ENCODE data around the gene LCP1.
"Not testable (repeated sequence)": the region's sequence is repeated elsewhere in the genome, so short reads cannot be mapped to it uniquely, and the experiment has no call there.

Gene LCP1

GRCh38 chr13:46162741-46163140, 19.2 kb downstream of the LCP1 start:
- DNase-seq (ENCODE audit: low read depth in 2 of 3, low spot score in 1 of 3), result not testable (repeated sequence)

- peak in 1 of 3 donors; percentile 68 for DNase-seq (ENCODE audit: low read depth in 2 of 3, low spot score in 1 of 3)
These were observed 21.4 kb downstream of the LCP1 start for GRCh38 chr13:46160471-46161066.

GRCh38 chr13:46160065-46160464, 21.9 kb downstream of the LCP1 start:
- DNase-seq (ENCODE audit: low read depth in 2 of 3, low spot score in 1 of 3), result no peak

- DNase-seq (ENCODE audit: low read depth in 2 of 3, low spot score in 1 of 3), result no peak
These were observed 23.0 kb downstream of the LCP1 start for GRCh38 chr13:46158983-46159382.

- DNase-seq (ENCODE audit: low read depth in 2 of 3, low spot score in 1 of 3), result no peak
These were observed 23.8 kb downstream of the LCP1 start for GRCh38 chr13:46158222-46158621.

GRCh38 chr13:46154136-46154801, 27.7 kb downstream of the LCP1 start:
- no peak for DNase-seq (ENCODE audit: low read depth in 2 of 3, low spot score in 1 of 3)

GRCh38 chr13:46152627-46153328, 29.2 kb downstream of the LCP1 start:
- DNase-seq (ENCODE audit: low read depth in 2 of 3, low spot score in 1 of 3), result no peak

GRCh38 chr13:46150134-46150693, 31.8 kb downstream of the LCP1 start:
- DNase-seq (ENCODE audit: low read depth in 2 of 3, low spot score in 1 of 3), result no peak

- no peak for DNase-seq (ENCODE audit: low read depth in 2 of 3, low spot score in 1 of 3)
These were observed 32.5 kb downstream of the LCP1 start for GRCh38 chr13:46149272-46150133.

- no peak for DNase-seq (ENCODE audit: low read depth in 2 of 3, low spot score in 1 of 3)
These were observed 35.1 kb downstream of the LCP1 start for GRCh38 chr13:46146898-46147297.

- DNase-seq (ENCODE audit: low read depth in 2 of 3, low spot score in 1 of 3), result no peak
These were observed 36.0 kb downstream of the LCP1 start for GRCh38 chr13:46145950-46146349.

GRCh38 chr13:46145135-46145534, 36.8 kb downstream of the LCP1 start:
- no peak for DNase-seq (ENCODE audit: low read depth in 2 of 3, low spot score in 1 of 3)

- no peak for DNase-seq (ENCODE audit: low read depth in 2 of 3, low spot score in 1 of 3)
These were observed 38.7 kb downstream of the LCP1 start for GRCh38 chr13:46143184-46143701.

- DNase-seq (ENCODE audit: low read depth in 2 of 3, low spot score in 1 of 3), result no peak
These were observed 39.2 kb downstream of the LCP1 start for GRCh38 chr13:46142776-46143175.

GRCh38 chr13:46140044-46140443, 41.9 kb downstream of the LCP1 start:
- DNase-seq (ENCODE audit: low read depth in 2 of 3, low spot score in 1 of 3), result no peak

GRCh38 chr13:46137627-46138317, 44.2 kb downstream of the LCP1 start:
- DNase-seq (ENCODE audit: low read depth in 2 of 3, low spot score in 1 of 3), result no peak

GRCh38 chr13:46136688-46137087, 45.3 kb downstream of the LCP1 start:
- no peak for DNase-seq (ENCODE audit: low read depth in 2 of 3, low spot score in 1 of 3)

- no peak for DNase-seq (ENCODE audit: low read depth in 2 of 3, low spot score in 1 of 3)
These were observed 46.9 kb downstream of the LCP1 start for GRCh38 chr13:46134961-46135522.

- no peak for DNase-seq (ENCODE audit: low read depth in 2 of 3, low spot score in 1 of 3)
These were observed 47.5 kb downstream of the LCP1 start for GRCh38 chr13:46134494-46134893.

- DNase-seq (ENCODE audit: low read depth in 2 of 3, low spot score in 1 of 3), result no peak
These were observed 49.9 kb downstream of the LCP1 start for GRCh38 chr13:46132109-46132508.

Data from stimulated activated CD4-positive, alpha-beta T cell treated with anti-CD3 and anti-CD28 coated beads, Interleukin-12 subunit alpha, Interleukin-12 subunit beta, amount 100 ng/mL, for 48 hours (primary cell).